GM13977 (cell line): ENCODE results near the gene ZBTB46.

Experiments
- DNase-seq: peaks from one replicate; pipeline ENCODE4 v3.0.0; 2012; ENCODE audit warnings: low spot score
- in situ Hi-C: fragments of 300-500 bp; cut with MboI; formaldehyde crosslinking; loops from one replicate; pipeline ENCODE4 v1.12.0; 2022; ENCODE audit warnings: low sequenced_read_pairs, low pct_unique_long_range_greater_than_20kb, mixed read lengths, inconsistent platforms; ENCODE audit not compliant: unreplicated experiment
- TF ChIP-seq, protein P1 (sequence below): IDR thresholded peaks from 2 replicates; pipeline ENCODE4 v1.5.1; 2012; ENCODE audit warnings: mild to moderate bottlenecking, control low read depth; ENCODE audit not compliant: insufficient read depth; ENCODE audit errors: extremely low read depth, missing control alignments

Gene ZBTB46

DNA sequence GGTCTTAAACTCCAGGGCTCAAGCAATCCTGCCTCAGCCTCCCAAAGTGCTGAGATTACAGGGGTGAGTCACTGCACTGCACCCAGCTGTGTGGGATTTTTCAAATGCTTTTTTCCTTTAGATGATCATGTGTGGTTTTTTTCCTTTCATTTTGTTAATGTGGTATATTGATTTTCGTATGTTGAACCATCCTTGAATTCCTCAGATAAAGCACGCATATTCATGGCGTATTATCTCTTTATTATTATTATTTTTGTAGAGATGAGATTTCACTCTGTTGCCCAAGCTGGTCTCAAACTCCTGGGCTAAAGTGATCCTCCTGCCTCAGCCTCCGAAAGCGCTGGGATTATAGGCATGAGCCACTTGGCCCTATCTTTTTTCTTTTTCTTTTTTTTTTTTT is 116.2 kb downstream of the ZBTB46 start:
- in situ Hi-C loops: no loop called here
- no peak for DNase-seq
- TF ChIP-seq, protein P1, sequence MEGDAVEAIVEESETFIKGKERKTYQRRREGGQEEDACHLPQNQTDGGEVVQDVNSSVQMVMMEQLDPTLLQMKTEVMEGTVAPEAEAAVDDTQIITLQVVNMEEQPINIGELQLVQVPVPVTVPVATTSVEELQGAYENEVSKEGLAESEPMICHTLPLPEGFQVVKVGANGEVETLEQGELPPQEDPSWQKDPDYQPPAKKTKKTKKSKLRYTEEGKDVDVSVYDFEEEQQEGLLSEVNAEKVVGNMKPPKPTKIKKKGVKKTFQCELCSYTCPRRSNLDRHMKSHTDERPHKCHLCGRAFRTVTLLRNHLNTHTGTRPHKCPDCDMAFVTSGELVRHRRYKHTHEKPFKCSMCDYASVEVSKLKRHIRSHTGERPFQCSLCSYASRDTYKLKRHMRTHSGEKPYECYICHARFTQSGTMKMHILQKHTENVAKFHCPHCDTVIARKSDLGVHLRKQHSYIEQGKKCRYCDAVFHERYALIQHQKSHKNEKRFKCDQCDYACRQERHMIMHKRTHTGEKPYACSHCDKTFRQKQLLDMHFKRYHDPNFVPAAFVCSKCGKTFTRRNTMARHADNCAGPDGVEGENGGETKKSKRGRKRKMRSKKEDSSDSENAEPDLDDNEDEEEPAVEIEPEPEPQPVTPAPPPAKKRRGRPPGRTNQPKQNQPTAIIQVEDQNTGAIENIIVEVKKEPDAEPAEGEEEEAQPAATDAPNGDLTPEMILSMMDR: no peak

DNA sequence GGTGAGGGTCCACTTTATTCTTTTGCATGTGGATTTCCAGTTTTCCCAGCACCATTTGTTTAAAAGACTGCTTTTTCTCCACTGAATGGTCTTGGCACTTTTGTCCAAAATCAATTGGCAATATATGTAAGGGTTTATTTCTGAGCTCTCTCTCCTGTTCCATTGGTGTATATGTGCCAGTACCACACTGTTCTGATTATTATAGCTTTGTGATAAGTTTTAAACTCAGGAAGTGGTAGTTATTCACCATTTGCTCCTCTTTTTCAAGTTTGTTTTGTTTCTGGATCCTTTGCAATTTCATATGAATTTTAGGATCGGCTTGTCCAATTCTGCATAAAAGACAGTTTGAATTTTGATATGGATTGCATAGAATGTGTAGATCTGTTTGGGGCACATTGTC is 118.9 kb downstream of the ZBTB46 start:
- no peak for DNase-seq
- in situ Hi-C loops: no loop called here
- TF ChIP-seq, protein P1: no peak

DNA sequence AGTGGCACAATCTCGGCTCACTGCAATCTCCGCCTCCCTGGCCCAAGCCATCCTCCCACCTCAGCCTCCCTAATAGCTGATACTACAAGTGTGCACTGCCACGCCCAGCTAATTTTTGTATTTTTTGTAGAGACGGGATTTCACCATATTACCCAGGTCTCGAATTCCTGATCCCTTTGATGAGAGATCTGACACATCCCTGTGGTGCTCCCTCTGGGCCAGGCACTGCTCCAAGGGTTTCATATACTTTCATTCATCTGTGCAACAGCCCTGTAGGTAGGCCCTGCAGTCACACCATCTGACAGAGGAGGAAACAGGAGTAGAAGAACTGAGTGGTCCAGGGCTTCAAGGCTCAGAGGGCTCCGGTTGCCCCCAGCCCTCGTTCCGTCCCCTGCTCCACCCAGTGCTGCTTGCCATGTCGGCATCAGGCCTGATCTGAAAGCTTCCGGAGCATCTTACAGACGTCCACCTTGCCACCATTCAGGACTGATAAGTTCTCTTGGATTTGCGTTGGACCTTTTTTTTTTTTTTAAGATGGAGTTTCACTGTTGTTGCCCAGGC is 119.9 kb downstream of the ZBTB46 start:
- in situ Hi-C loops: no loop called here
- DNase-seq: no peak
- TF ChIP-seq, protein P1: no peak

DNA sequence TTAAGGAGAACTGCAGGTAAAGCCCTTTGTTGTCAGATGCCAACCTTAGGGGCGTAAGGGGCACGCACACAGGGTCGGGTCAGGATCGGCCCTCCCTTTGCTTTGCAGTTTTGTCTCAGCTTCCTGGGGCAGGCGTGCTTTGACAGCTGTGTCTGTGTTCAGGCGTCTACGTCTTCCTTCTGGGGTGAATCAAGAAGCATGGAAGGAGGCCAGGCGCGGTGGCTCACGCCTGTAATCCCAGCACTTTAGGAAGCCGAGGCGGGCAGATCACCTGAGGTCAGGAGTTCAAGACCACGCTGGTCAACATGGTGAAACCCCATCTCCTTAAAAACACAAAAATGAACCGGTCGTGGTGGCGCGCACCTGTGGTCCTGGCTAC is 121.9 kb downstream of the ZBTB46 start:
- TF ChIP-seq, protein P1: no peak
- no peak for DNase-seq
- in situ Hi-C loops: loop anchor here (5.0 kb wide), 1 partner anchor 148 kb away; no protein-coding TSS in a partner anchor

DNA sequence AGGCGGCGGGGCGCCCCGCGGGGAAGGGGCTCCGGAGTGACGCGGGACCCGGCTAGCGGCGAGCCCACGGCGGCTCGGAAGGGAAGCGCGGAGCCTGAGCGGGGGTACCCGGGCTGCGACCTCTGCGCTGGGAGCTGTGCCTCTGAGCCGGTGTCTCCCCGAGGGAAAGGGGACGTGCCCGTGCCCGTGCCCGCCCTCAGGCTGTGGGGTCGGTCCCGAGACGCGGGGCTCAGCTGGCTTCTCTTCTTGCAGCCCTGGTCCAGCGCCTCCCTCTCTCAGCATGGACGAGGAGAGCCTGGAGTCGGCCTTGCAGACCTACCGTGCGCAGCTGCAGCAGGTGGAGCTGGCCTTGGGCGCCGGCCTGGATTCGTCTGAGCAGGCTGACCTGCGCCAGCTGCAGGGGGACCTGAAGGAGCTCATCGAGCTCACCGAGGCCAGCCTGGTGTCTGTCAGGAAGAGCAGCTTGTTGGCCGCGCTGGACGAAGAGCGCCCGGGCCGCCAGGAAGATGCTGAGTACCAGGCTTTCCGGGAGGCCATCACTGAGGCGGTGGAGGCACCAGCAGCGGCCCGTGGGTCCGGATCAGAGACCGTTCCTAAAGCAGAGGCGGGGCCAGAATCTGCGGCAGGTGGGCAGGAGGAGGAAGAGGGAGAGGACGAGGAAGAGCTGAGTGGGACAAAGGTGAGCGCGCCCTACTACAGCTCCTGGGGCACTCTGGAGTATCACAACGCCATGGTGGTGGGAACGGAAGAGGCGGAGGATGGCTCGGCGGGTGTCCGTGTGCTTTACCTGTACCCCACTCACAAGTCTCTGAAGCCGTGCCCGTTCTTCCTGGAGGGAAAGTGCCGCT is 122.5 kb downstream of the ZBTB46 start:
- no peak for DNase-seq
- TF ChIP-seq, protein P1: no peak
- in situ Hi-C loops: loop anchor here (5.0 kb wide), 1 partner anchor 149 kb away; no protein-coding TSS in a partner anchor

DNA sequence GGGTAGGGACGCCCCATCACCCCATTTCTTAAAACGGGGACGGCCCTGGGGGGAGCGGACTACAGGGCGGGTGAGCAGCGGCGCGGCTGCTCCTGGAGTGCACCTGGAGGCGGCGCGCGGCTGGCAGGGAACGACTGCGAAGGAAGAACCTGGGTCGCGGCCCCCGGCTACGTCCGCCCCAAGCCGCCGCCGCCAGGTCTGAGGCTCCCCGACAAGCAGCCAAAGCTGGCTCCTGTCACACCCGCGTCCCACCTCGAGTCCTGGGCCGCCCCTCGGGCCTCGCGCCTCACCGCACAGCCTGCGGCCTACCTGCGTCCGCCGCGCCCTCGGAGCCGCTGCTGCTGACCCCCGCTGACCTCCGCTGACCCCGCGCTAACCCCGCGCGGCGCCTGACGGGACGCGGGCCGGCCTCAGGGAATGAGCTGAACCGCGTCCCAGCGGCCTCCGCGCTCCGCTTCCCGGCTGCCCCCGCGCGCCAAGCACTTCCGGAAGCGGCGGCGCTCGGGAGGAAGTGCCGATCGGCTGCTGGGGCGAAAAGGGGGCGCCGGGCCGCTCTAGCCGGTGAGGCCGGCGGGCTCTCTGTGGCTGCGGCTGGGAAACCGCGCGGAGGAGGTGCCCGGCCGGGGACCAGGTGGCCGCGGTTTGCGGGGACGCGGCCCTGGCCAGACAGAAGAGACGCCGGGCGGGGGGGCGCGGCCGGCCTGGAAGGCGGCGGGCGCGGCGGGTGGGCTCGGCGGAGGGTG is 123.3 kb downstream of the ZBTB46 start, which contains the start of the genes ARFRP1 and ZGPAT:
TSS of gene ARFRP1 (minus strand) at position 419 of the 743 bp plus-strand sequence. CDS start 885 bp downstream, outside the sequence.
TSS of gene ZGPAT (plus strand) at position 482 of the 743 bp plus-strand sequence. CDS start 542 bp downstream, outside the sequence.
- in situ Hi-C loops: loop anchor here (5.0 kb wide), 1 partner anchor 150 kb away; no protein-coding TSS in a partner anchor
- TF ChIP-seq, protein P1: peak; percentile 17
- DNase-seq: peak; percentile 95
